Astrocyte (in vitro differentiated cells and primary cell): Measurements from ENCODE around the gene CHRNB4. TPM values are rescaled to one million over a fixed set of nuclear protein-coding genes. Genes with fewer than 3 reads are reported as not detected.

Source experiments
- DNase-seq: peaks from one replicate; pipeline ENCODE4 v3.0.0-alpha.2; 2010; ENCODE audit warnings: low read depth
- FAIRE-seq: peaks from 2 replicates; lab custom pipeline; 2011; peaks lifted over from hg19 to GRCh38; lab: Jason Lieb, UNC
- H2AFZ ChIP-seq: 2 replicates; pipeline ENCODE4 v1.6.0; 2012; ENCODE audit warnings: low read depth, low read length, inconsistent platforms
- H3K27ac ChIP-seq: 2 replicates; pipeline ENCODE4 v1.5.1; 2011; ENCODE audit warnings: low read depth, low read length, inconsistent platforms
- H3K27me3 ChIP-seq: 2 replicates; pipeline ENCODE4 v1.6.0; 2011; ENCODE audit warnings: low read length, inconsistent platforms; ENCODE audit not compliant: insufficient read depth
- H3K36me3 ChIP-seq: 2 replicates; pipeline ENCODE4 v1.5.1; 2011; ENCODE audit warnings: low read length, inconsistent platforms; ENCODE audit not compliant: insufficient read depth
- H3K4me1 ChIP-seq: 2 replicates; pipeline ENCODE4 v1.5.1; 2011; ENCODE audit warnings: low read length, inconsistent platforms; ENCODE audit not compliant: insufficient read depth
- H3K4me2 ChIP-seq: 2 replicates; pipeline ENCODE4 v1.6.0; 2012; ENCODE audit warnings: low read length, inconsistent platforms
- H3K4me3 ChIP-seq: 2 replicates; pipeline ENCODE4 v1.5.1; 2011; ENCODE audit warnings: low read depth, mild to moderate bottlenecking, low read length, inconsistent platforms; ENCODE audit not compliant: insufficient read depth
- H3K79me2 ChIP-seq: 2 replicates; pipeline ENCODE4 v1.6.0; 2012; ENCODE audit warnings: mild to moderate bottlenecking, low read length, inconsistent platforms; ENCODE audit not compliant: insufficient read depth
- H3K9ac ChIP-seq: 2 replicates; pipeline ENCODE4 v1.6.0; 2012; ENCODE audit warnings: mild to moderate bottlenecking, low read length, inconsistent platforms
- H3K9me3 ChIP-seq: 2 replicates; pipeline ENCODE4 v1.5.1; 2012; ENCODE audit warnings: low read depth, mild to moderate bottlenecking, low read length, inconsistent platforms; ENCODE audit not compliant: insufficient read depth
- H4K20me1 ChIP-seq: 2 replicates; pipeline ENCODE4 v1.6.0; 2012; ENCODE audit warnings: low read length, inconsistent platforms; ENCODE audit not compliant: insufficient read depth
- H3K27ac Mint-ChIP-seq: one replicate; pipeline ENCODE4 v1.8.0; 2021; ENCODE audit warnings: mild to moderate bottlenecking, mixed read lengths; ENCODE audit not compliant: unreplicated experiment
- H3K27me3 Mint-ChIP-seq: one replicate; pipeline ENCODE4 v1.8.0; 2021; ENCODE audit warnings: low read depth, mixed read lengths; ENCODE audit not compliant: unreplicated experiment
- H3K36me3 Mint-ChIP-seq: one replicate; pipeline ENCODE4 v1.8.0; 2021; ENCODE audit warnings: low read depth, mixed read lengths; ENCODE audit not compliant: unreplicated experiment
- H3K4me1 Mint-ChIP-seq: one replicate; pipeline ENCODE4 v1.8.0; 2021; ENCODE audit warnings: low read depth, mixed read lengths; ENCODE audit not compliant: unreplicated experiment
- H3K4me3 Mint-ChIP-seq: one replicate; pipeline ENCODE4 v1.8.0; 2021; ENCODE audit warnings: mild to moderate bottlenecking, moderate library complexity, mixed read lengths; ENCODE audit not compliant: unreplicated experiment
- H3K9me3 Mint-ChIP-seq: one replicate; pipeline ENCODE4 v1.8.0; 2021; ENCODE audit warnings: mild to moderate bottlenecking, mixed read lengths; ENCODE audit not compliant: unreplicated experiment
- CTCF ChIP-seq: IDR thresholded peaks from 2 replicates; pipeline ENCODE4 v1.5.1; 2011; ENCODE audit warnings: low read depth, mild to moderate bottlenecking, inconsistent platforms, low read length, moderate library complexity; ENCODE audit not compliant: insufficient read depth
- EZH2 ChIP-seq: IDR thresholded peaks from 2 replicates; pipeline ENCODE4 v1.6.1; 2012; ENCODE audit warnings: mild to moderate bottlenecking, low read length, inconsistent platforms; ENCODE audit not compliant: insufficient read depth
- total RNA-seq: library from RNA; stranded (reverse); gene quantifications from 2 replicates; pipeline ENCODE4 v1.2.1, GENCODE V29; 2021

Gene CHRNB4
- total RNA-seq, 1 donor from 2014 or later: not detected

GRCh38 chr15:78681281-78682003 lies 40.4 kb upstream of the CHRNB4 start:
- no peak for DNase-seq
- Mint-ChIP-seq H3K27ac (no peak overlapping the region), H3K9me3 (no peaks in the 10 kb centered on the region), H3K4me1 (no peaks in the 10 kb centered on the region), H3K4me3 (no peak overlapping the region), H3K36me3 (no peaks in the 10 kb centered on the region), H3K27me3 (peaks cover 29% of the 10 kb centered on the region)
- H4K20me1 ChIP-seq: no peaks in the 10 kb centered on the region
- H3K9ac ChIP-seq: no peak overlapping the region
- TF ChIP-seq CTCF (no peak), EZH2 (no peak)
- H3K4me3 ChIP-seq: no peak overlapping the region
- H3K79me2 ChIP-seq: no peaks in the 10 kb centered on the region
- no peaks in the 10 kb centered on the region for H3K4me1 ChIP-seq
- no peaks in the 10 kb centered on the region for H3K27me3 ChIP-seq
- no peak overlapping the region for H3K27ac ChIP-seq
- FAIRE-seq: no peak
- no peak overlapping the region for H3K4me2 ChIP-seq
- H3K9me3 ChIP-seq: no peaks in the 10 kb centered on the region
- no peak overlapping the region for H2AFZ ChIP-seq
- H3K36me3 ChIP-seq: no peaks in the 10 kb centered on the region

DNA sequence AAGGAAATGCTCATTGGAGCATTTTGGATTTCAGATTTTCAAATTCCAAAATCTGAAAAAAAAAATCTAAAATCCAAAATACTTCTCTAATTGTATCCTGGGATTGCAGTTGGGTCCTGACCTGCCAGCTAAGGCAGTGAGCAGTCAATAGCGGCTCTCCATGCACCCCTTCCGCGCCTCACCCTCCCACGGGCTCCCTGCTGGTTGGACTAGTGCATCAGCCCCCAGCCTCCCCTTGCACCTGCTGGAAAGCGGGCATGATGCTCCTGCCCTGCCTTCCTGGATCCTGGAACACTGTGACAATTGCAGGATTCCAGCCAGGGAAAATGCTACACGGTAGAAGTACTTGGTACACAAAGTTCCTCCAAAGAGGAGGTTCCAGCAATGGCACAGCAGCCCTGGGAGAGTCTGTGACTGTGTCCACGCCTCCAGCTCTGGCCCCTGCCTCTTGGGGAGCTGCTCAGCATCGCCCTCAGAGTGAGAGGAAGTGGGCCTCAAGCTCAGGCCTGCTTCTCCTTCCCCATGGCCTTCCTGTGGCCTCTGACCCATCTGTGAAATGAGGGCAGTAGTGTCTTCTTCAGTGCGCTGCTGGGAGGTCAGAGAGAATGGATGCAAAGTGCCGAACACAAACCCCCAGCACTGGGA lies 39.5 kb upstream of the CHRNB4 start:
- H3K27me3 Mint-ChIP-seq: peaks cover 29% of the 10 kb centered on the region
- no peak overlapping the region for H3K27ac ChIP-seq
- TF ChIP-seq CTCF (no peak), EZH2 (no peak)

DNA sequence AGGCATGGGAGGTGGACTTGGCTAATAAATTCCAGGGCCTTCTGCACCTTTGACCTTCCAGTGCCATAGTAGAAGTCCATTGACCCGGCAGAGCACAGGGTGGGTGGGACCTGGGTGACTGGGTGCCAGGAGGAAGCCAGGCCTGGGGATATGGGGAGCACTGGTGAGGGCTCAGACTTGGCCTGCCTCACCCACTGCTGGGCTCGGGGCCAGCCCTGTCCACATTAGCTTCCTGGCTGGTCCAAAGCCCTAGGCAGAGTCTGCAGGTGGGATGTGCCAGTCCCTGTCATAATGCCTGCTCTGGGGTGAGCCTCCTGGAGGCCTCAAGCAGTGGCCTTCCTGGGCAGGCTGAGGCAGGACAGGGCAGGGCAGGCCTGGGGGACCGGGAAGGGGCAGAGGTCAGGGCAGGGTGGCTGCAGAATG lies 38.1 kb upstream of the CHRNB4 start:
- H3K4me1 Mint-ChIP-seq: no peaks in the 10 kb centered on the region
- no peak for TF ChIP-seq CTCF
- TF ChIP-seq EZH2: no peak
- Histone ChIP-seq H3K9me3 (no peaks in the 10 kb centered on the region), H2AFZ (no peak overlapping the region), H3K4me3 (no peak overlapping the region), H3K4me1 (no peaks in the 10 kb centered on the region), H3K36me3 (no peaks in the 10 kb centered on the region), H3K79me2 (no peaks in the 10 kb centered on the region), H4K20me1 (no peaks in the 10 kb centered on the region), H3K27me3 (no peaks in the 10 kb centered on the region), H3K27ac (no peak overlapping the region), H3K4me2 (no peak overlapping the region), H3K9ac (no peak overlapping the region)
- no peaks in the 10 kb centered on the region for H3K9me3 Mint-ChIP-seq
- no peaks in the 10 kb centered on the region for H3K36me3 Mint-ChIP-seq
- DNase-seq (no peak), FAIRE-seq (no peak)
- H3K27ac Mint-ChIP-seq: no peak overlapping the region
- no peak overlapping the region for H3K4me3 Mint-ChIP-seq
- H3K27me3 Mint-ChIP-seq: peaks cover 29% of the 10 kb centered on the region

More for the DNA sequence above, 39.5 kb upstream of the CHRNB4 start:
- Histone ChIP-seq H4K20me1 (no peaks in the 10 kb centered on the region), H3K79me2 (no peaks in the 10 kb centered on the region), H3K36me3 (no peaks in the 10 kb centered on the region), H3K4me1 (no peaks in the 10 kb centered on the region), H3K4me2 (no peak overlapping the region), H3K9ac (no peak overlapping the region), H3K9me3 (no peaks in the 10 kb centered on the region), H3K27me3 (no peaks in the 10 kb centered on the region), H3K4me3 (no peak overlapping the region), H2AFZ (no peak overlapping the region)
- no peak overlapping the region for H3K4me3 Mint-ChIP-seq
- no peak overlapping the region for H3K27ac Mint-ChIP-seq
- H3K9me3 Mint-ChIP-seq: no peaks in the 10 kb centered on the region
- no peak for FAIRE-seq
- no peaks in the 10 kb centered on the region for H3K36me3 Mint-ChIP-seq
- H3K4me1 Mint-ChIP-seq: no peaks in the 10 kb centered on the region
- no peak for DNase-seq
